GM12872 (cell line): ENCODE data around the gene PPP1R2C.

Experiments
- TF ChIP-seq, protein P1 (sequence below): IDR thresholded peaks from 3 replicates; pipeline ENCODE4 v1.5.1; 2011; ENCODE audit warnings: low read depth, mild to moderate bottlenecking, low read length, moderate library complexity; ENCODE audit not compliant: insufficient read depth

Gene PPP1R2C

DNA sequence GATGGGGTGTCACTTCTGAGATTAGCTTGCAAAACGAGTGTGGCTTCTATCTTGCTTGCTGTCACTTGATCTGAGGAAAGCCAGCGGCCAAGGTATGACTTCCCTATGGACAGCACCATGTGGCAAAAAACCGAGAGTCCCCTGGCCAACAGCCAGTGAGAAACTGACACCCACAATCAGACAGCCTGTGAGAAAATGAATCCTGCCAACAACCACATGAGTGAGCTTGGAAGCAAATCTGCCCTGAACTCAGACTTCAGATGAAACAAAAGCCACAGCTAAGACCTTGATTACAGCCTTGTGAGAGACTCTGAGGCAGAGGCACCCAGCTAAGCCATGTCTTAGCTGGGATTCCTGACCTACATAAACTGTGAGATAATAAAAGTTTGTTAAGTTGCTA lies 45.5 kb downstream of the PPP1R2C start:
- TF ChIP-seq, protein P1, sequence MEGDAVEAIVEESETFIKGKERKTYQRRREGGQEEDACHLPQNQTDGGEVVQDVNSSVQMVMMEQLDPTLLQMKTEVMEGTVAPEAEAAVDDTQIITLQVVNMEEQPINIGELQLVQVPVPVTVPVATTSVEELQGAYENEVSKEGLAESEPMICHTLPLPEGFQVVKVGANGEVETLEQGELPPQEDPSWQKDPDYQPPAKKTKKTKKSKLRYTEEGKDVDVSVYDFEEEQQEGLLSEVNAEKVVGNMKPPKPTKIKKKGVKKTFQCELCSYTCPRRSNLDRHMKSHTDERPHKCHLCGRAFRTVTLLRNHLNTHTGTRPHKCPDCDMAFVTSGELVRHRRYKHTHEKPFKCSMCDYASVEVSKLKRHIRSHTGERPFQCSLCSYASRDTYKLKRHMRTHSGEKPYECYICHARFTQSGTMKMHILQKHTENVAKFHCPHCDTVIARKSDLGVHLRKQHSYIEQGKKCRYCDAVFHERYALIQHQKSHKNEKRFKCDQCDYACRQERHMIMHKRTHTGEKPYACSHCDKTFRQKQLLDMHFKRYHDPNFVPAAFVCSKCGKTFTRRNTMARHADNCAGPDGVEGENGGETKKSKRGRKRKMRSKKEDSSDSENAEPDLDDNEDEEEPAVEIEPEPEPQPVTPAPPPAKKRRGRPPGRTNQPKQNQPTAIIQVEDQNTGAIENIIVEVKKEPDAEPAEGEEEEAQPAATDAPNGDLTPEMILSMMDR = no peak
